ENCODE data around the gene PCDHA6. TPM values are rescaled to one million over a fixed set of nuclear protein-coding genes. Genes with fewer than 3 reads are reported as not detected.

PCDHA6 gene
- total RNA-seq, 1 experiment from 2014 or later: 2.4 TPM

DNA sequence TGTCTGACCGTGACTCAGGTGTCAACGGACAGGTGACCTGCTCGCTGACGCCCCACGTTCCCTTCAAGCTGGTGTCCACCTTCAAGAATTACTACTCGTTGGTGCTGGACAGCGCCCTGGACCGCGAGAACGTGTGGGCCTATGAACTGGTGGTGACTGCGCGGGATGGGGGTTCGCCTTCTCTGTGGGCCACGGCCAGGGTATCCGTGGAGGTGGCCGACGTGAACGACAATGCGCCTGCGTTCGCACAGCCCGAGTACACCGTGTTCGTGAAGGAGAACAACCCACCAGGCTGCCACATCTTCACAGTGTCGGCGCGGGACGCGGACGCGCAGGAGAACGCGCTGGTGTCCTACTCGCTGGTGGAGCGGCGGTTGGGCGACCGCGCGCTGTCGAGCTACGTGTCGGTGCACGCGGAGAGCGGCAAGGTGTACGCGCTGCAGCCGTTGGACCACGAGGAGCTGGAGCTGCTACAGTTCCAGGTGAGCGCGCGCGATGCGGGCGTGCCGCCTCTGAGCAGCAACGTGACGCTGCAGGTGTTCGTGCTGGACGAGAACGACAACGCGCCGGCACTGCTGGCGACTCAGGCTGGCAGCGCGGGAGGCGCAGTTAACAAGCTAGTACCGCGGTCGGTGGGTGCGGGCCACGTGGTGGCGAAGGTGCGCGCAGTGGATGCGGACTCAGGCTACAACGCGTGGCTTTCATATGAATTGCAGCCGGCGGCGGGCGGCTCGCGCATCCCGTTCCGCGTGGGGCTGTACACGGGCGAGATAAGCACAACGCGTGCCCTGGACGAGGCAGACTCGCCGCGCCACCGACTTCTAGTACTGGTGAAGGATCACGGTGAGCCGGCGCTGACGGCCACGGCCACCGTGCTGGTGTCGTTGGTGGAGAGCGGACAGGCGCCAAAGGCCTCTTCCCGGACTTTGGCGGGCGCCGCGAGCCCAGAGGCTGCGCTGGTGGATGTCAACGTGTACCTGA is 42.8 kb downstream of the PCDHA6 start:
- DNase-seq (ENCODE audit: low spot score) (no peak), ATAC-seq (no peak)
- TF ChIP-seq ZBTB21 (CRISPR knock-in tag; IDR thresholded peaks at IDR 0.05; ENCODE audit: borderline replicate concordance) (no peak), FOXP1 (CRISPR knock-in tag; IDR thresholded peaks at IDR 0.05; ENCODE audit: borderline replicate concordance) (0 out of 2 replicates have a peak, but pooled peaks have one; percentile 44), SMAD4 (CRISPR knock-in tag; IDR thresholded peaks at IDR 0.05) (no peak), RELA (CRISPR knock-in tag; IDR thresholded peaks at IDR 0.05; ENCODE audit: borderline replicate concordance) (no peak), ZNF396 (CRISPR knock-in tag; IDR thresholded peaks at IDR 0.05; ENCODE audit: borderline replicate concordance) (no peak)
- TF ChIP-seq, protein P1, sequence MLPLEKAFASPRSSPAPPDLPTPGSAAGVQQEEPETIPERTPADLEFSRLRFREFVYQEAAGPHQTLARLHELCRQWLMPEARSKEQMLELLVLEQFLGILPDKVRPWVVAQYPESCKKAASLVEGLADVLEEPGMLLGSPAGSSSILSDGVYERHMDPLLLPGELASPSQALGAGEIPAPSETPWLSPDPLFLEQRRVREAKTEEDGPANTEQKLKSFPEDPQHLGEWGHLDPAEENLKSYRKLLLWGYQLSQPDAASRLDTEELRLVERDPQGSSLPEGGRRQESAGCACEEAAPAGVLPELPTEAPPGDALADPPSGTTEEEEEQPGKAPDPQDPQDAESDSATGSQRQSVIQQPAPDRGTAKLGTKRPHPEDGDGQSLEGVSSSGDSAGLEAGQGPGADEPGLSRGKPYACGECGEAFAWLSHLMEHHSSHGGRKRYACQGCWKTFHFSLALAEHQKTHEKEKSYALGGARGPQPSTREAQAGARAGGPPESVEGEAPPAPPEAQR (CRISPR knock-in tag; IDR thresholded peaks at IDR 0.05): no peak
- TF ChIP-seq, protein P2, sequence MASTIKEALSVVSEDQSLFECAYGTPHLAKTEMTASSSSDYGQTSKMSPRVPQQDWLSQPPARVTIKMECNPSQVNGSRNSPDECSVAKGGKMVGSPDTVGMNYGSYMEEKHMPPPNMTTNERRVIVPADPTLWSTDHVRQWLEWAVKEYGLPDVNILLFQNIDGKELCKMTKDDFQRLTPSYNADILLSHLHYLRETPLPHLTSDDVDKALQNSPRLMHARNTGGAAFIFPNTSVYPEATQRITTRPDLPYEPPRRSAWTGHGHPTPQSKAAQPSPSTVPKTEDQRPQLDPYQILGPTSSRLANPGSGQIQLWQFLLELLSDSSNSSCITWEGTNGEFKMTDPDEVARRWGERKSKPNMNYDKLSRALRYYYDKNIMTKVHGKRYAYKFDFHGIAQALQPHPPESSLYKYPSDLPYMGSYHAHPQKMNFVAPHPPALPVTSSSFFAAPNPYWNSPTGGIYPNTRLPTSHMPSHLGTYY (CRISPR knock-in tag; IDR thresholded peaks at IDR 0.05): no peak
- TF ChIP-seq, protein P3, sequence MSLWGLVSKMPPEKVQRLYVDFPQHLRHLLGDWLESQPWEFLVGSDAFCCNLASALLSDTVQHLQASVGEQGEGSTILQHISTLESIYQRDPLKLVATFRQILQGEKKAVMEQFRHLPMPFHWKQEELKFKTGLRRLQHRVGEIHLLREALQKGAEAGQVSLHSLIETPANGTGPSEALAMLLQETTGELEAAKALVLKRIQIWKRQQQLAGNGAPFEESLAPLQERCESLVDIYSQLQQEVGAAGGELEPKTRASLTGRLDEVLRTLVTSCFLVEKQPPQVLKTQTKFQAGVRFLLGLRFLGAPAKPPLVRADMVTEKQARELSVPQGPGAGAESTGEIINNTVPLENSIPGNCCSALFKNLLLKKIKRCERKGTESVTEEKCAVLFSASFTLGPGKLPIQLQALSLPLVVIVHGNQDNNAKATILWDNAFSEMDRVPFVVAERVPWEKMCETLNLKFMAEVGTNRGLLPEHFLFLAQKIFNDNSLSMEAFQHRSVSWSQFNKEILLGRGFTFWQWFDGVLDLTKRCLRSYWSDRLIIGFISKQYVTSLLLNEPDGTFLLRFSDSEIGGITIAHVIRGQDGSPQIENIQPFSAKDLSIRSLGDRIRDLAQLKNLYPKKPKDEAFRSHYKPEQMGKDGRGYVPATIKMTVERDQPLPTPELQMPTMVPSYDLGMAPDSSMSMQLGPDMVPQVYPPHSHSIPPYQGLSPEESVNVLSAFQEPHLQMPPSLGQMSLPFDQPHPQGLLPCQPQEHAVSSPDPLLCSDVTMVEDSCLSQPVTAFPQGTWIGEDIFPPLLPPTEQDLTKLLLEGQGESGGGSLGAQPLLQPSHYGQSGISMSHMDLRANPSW (CRISPR knock-in tag; conservative IDR thresholded peaks at IDR 0.05; ENCODE audit: low read depth): no peak
- Mint-ChIP-seq H3K27ac (no peak overlapping the region), H3K36me3 (peaks cover 28% of the 10 kb centered on the region), H3K9me3 (peaks cover 4% of the 10 kb centered on the region), H3K4me3 (no peak overlapping the region), H3K27me3 (ENCODE audit: low read depth) (no peaks in the 10 kb centered on the region), H3K4me1 (peaks cover 26% of the 10 kb centered on the region)
- ChIA-PET POLR2A (interaction anchor here (0.6 kb wide), 1 partner anchor 219 kb away, joined by 4 read pairs; no protein-coding TSS in a partner anchor), CTCF (interaction anchor here (1.0 to 4.7 kb wide), 16 partner anchors 10 to 181 kb away, joined by 3 to 99 read pairs (median 14); partner anchors contain the start of genes HARS1, HARS2, PCDHA1 and PCDHA10)

DNA sequence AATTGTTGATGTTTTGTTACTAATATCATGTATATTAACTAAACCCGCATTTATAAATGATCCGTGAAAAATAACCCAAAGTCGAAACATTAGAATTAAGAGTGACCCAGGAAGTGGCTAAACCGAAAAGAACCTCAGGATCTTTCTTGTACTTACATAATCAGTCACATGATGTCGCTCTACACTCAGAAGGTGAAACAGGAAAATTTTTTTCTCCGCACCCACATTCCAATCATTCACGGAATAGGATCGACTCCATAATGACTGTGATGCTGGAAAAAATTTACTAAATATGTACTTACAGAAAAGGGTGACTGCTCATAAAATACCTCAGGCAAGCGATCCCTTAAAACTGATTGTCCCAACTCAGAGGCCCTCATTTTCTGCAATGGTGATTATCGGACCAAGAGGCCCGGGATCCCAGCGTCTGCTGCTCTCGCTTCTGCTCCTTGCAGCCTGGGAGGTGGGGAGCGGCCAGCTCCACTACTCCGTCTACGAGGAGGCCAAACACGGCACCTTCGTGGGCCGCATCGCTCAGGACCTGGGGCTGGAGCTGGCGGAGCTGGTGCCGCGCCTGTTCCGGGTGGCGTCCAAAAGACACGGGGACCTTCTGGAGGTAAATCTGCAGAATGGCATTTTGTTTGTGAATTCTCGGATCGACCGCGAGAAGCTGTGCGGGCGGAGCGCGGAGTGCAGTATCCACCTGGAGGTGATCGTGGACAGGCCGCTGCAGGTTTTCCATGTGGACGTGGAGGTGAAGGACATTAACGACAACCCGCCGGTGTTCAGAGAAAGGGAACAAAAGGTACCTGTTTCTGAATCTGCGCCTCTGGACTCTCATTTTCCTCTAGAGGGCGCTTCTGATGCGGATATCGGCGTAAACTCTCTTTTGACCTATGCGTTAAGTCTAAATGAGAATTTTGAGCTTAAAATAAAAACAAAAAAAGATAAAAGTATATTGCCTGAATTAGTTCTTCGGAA is 47.6 kb downstream of the PCDHA6 start, which contains the start of gene PCDHA12:
TSS of gene PCDHA12 (plus strand) at position 224 of the 981 bp plus-strand sequence. CDS start at position 389, 165 bp downstream.
- ATAC-seq: peak; percentile 59
- no peak for DNase-seq (ENCODE audit: low spot score)
- ChIA-PET POLR2A (interaction anchor here (1.0 to 1.4 kb wide), 2 partner anchors 51 to 165 kb away, joined by 5 to 8 read pairs; partner anchors contain the start of gene PCDHAC1), CTCF (interaction anchor here (0.6 to 2.6 kb wide), 34 partner anchors 11 to 225 kb away, joined by 3 to 51 read pairs (median 4); partner anchors contain the start of genes PCDHA1, PCDHA10, PCDHA2 and PCDHA4)
- Mint-ChIP-seq H3K9me3 (no peaks in the 10 kb centered on the region), H3K4me3 (peak within 1 kb of the TSS; percentile 99), H3K27ac (peak within 1 kb of the TSS; percentile 93), H3K36me3 (peaks cover 12% of the 10 kb centered on the region), H3K27me3 (ENCODE audit: low read depth) (no peaks in the 10 kb centered on the region), H3K4me1 (peaks cover 28% of the 10 kb centered on the region)
- TF ChIP-seq, protein P4, sequence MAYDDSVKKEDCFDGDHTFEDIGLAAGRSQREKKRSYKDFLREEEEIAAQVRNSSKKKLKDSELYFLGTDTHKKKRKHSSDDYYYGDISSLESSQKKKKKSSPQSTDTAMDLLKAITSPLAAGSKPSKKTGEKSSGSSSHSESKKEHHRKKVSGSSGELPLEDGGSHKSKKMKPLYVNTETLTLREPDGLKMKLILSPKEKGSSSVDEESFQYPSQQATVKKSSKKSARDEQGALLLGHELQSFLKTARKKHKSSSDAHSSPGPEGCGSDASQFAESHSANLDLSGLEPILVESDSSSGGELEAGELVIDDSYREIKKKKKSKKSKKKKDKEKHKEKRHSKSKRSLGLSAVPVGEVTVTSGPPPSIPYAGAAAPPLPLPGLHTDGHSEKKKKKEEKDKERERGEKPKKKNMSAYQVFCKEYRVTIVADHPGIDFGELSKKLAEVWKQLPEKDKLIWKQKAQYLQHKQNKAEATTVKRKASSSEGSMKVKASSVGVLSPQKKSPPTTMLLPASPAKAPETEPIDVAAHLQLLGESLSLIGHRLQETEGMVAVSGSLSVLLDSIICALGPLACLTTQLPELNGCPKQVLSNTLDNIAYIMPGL (CRISPR knock-in tag; IDR thresholded peaks at IDR 0.05): peak; percentile 95
- TF ChIP-seq, protein P5, sequence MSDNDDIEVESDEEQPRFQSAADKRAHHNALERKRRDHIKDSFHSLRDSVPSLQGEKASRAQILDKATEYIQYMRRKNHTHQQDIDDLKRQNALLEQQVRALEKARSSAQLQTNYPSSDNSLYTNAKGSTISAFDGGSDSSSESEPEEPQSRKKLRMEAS (CRISPR knock-in tag; IDR thresholded peaks at IDR 0.05): 0 out of 2 replicates have a peak, but pooled peaks have one; percentile 8
- TF ChIP-seq, protein P6, sequence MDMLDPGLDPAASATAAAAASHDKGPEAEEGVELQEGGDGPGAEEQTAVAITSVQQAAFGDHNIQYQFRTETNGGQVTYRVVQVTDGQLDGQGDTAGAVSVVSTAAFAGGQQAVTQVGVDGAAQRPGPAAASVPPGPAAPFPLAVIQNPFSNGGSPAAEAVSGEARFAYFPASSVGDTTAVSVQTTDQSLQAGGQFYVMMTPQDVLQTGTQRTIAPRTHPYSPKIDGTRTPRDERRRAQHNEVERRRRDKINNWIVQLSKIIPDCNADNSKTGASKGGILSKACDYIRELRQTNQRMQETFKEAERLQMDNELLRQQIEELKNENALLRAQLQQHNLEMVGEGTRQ (CRISPR knock-in tag; IDR thresholded peaks at IDR 0.05): peak; percentile 66
- TF ChIP-seq KAT7 (CRISPR knock-in tag; IDR thresholded peaks at IDR 0.05; ENCODE audit: borderline replicate concordance): 0 out of 2 replicates have a peak, but pooled peaks have one; percentile 32
- TF ChIP-seq NR3C1 (CRISPR knock-in tag; conservative IDR thresholded peaks at IDR 0.05; ENCODE audit: low read depth): no peak
- TF ChIP-seq, protein P7, sequence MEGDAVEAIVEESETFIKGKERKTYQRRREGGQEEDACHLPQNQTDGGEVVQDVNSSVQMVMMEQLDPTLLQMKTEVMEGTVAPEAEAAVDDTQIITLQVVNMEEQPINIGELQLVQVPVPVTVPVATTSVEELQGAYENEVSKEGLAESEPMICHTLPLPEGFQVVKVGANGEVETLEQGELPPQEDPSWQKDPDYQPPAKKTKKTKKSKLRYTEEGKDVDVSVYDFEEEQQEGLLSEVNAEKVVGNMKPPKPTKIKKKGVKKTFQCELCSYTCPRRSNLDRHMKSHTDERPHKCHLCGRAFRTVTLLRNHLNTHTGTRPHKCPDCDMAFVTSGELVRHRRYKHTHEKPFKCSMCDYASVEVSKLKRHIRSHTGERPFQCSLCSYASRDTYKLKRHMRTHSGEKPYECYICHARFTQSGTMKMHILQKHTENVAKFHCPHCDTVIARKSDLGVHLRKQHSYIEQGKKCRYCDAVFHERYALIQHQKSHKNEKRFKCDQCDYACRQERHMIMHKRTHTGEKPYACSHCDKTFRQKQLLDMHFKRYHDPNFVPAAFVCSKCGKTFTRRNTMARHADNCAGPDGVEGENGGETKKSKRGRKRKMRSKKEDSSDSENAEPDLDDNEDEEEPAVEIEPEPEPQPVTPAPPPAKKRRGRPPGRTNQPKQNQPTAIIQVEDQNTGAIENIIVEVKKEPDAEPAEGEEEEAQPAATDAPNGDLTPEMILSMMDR (IDR thresholded peaks at IDR 0.05): peak; percentile 42; the same call in 1 of the 2 replicates
